A549 (cell line): ENCODE data around the gene CLEC4C.

Experiments used
- MAFK ChIP-seq: fragments of 450-650 bp; IDR thresholded peaks from 2 replicates; pipeline ENCODE4 v1.6.1; 2014; ENCODE audit not compliant: partially characterized antibody
- NFE2L2 ChIP-seq: fragments of 150-350 bp; conservative IDR thresholded peaks from 2 replicates; pipeline ENCODE4 v1.6.1; 2014; ENCODE audit warnings: low read length
- POLR2A ChIP-seq: IDR thresholded peaks from 2 replicates; pipeline ENCODE4 v1.6.1; 2012; ENCODE audit warnings: mild to moderate bottlenecking, low read length
- ZFP36 ChIP-seq: fragments of 450-650 bp; IDR thresholded peaks from 2 replicates; pipeline ENCODE4 v1.6.1; 2014; ENCODE audit warnings: borderline replicate concordance; ENCODE audit not compliant: partially characterized antibody
- TF ChIP-seq, protein P1 (sequence below): fragments of >200 bp; sonication (Bioruptor Twin); formaldehyde crosslinking; IDR thresholded peaks from 3 replicates; pipeline ENCODE4 v1.5.1; 2016
- TF ChIP-seq, protein P2 (sequence below): fragments of 450-650 bp; IDR thresholded peaks from 2 replicates; pipeline ENCODE4 v1.6.1; 2014; ENCODE audit warnings: antibody characterized with exemption

DNA sequence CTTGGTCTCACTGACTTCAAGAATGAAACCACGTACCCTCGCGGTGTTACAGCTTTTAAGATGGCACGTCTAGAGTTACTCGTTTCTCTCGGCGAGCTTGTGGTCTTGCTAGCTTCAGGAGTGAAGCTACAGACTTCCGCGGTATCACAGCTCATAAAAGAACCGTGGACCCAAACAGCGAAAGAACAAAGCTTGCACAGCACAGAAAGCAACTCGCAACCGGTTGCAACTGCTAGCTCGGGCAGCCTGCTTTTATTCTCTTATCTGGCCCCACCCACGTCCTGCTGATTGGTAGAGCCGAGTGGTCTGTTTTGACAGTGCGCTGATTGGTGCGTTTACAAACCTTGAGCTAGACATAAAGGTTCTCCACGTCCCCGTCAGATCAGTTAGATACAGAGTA lies 4.2 kb upstream of the CLEC4C start:
- TF ChIP-seq, protein P1, sequence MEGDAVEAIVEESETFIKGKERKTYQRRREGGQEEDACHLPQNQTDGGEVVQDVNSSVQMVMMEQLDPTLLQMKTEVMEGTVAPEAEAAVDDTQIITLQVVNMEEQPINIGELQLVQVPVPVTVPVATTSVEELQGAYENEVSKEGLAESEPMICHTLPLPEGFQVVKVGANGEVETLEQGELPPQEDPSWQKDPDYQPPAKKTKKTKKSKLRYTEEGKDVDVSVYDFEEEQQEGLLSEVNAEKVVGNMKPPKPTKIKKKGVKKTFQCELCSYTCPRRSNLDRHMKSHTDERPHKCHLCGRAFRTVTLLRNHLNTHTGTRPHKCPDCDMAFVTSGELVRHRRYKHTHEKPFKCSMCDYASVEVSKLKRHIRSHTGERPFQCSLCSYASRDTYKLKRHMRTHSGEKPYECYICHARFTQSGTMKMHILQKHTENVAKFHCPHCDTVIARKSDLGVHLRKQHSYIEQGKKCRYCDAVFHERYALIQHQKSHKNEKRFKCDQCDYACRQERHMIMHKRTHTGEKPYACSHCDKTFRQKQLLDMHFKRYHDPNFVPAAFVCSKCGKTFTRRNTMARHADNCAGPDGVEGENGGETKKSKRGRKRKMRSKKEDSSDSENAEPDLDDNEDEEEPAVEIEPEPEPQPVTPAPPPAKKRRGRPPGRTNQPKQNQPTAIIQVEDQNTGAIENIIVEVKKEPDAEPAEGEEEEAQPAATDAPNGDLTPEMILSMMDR, result no peak
- TF ChIP-seq POLR2A (no peak), MAFK (no peak), ZFP36 (no peak), NFE2L2 (no peak)
- TF ChIP-seq, protein P2, sequence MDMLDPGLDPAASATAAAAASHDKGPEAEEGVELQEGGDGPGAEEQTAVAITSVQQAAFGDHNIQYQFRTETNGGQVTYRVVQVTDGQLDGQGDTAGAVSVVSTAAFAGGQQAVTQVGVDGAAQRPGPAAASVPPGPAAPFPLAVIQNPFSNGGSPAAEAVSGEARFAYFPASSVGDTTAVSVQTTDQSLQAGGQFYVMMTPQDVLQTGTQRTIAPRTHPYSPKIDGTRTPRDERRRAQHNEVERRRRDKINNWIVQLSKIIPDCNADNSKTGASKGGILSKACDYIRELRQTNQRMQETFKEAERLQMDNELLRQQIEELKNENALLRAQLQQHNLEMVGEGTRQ, result no peak
